ENCODE data around the gene MS4A14.

- TF ChIP-seq NR3C1 (IDR thresholded peaks at IDR 0.05) (no peak), KDM5A (IDR thresholded peaks at IDR 0.05) (no peak), CBX2 (IDR thresholded peaks at IDR 0.05; ENCODE audit: borderline replicate concordance, low read depth) (no peak), ZFP36 (IDR thresholded peaks at IDR 0.05; ENCODE audit: borderline replicate concordance, partially characterized antibody) (no peak), RAD21 (conservative IDR thresholded peaks at IDR 0.05 in 1 of 2, IDR thresholded peaks at IDR 0.05 in 1 of 2) (no peak), JUN (IDR thresholded peaks at IDR 0.05) (no peak), FOSB (CRISPR knock-in tag; IDR thresholded peaks at IDR 0.05) (no peak), ZC3H11A (IDR thresholded peaks at IDR 0.05) (no peak), EP300 (IDR thresholded peaks at IDR 0.05) (no peak), MAX (IDR thresholded peaks at IDR 0.05) (no peak), POLR2A (IDR thresholded peaks at IDR 0.05; ENCODE audit: low read length) (no peak)
- TF ChIP-seq, protein P1, sequence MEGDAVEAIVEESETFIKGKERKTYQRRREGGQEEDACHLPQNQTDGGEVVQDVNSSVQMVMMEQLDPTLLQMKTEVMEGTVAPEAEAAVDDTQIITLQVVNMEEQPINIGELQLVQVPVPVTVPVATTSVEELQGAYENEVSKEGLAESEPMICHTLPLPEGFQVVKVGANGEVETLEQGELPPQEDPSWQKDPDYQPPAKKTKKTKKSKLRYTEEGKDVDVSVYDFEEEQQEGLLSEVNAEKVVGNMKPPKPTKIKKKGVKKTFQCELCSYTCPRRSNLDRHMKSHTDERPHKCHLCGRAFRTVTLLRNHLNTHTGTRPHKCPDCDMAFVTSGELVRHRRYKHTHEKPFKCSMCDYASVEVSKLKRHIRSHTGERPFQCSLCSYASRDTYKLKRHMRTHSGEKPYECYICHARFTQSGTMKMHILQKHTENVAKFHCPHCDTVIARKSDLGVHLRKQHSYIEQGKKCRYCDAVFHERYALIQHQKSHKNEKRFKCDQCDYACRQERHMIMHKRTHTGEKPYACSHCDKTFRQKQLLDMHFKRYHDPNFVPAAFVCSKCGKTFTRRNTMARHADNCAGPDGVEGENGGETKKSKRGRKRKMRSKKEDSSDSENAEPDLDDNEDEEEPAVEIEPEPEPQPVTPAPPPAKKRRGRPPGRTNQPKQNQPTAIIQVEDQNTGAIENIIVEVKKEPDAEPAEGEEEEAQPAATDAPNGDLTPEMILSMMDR (IDR thresholded peaks at IDR 0.05) = no peak
- TF ChIP-seq, protein P2, sequence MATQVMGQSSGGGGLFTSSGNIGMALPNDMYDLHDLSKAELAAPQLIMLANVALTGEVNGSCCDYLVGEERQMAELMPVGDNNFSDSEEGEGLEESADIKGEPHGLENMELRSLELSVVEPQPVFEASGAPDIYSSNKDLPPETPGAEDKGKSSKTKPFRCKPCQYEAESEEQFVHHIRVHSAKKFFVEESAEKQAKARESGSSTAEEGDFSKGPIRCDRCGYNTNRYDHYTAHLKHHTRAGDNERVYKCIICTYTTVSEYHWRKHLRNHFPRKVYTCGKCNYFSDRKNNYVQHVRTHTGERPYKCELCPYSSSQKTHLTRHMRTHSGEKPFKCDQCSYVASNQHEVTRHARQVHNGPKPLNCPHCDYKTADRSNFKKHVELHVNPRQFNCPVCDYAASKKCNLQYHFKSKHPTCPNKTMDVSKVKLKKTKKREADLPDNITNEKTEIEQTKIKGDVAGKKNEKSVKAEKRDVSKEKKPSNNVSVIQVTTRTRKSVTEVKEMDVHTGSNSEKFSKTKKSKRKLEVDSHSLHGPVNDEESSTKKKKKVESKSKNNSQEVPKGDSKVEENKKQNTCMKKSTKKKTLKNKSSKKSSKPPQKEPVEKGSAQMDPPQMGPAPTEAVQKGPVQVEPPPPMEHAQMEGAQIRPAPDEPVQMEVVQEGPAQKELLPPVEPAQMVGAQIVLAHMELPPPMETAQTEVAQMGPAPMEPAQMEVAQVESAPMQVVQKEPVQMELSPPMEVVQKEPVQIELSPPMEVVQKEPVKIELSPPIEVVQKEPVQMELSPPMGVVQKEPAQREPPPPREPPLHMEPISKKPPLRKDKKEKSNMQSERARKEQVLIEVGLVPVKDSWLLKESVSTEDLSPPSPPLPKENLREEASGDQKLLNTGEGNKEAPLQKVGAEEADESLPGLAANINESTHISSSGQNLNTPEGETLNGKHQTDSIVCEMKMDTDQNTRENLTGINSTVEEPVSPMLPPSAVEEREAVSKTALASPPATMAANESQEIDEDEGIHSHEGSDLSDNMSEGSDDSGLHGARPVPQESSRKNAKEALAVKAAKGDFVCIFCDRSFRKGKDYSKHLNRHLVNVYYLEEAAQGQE (IDR thresholded peaks at IDR 0.05) = no peak
These were observed 25.9 kb upstream of the MS4A14 start for GRCh38 chr11:60370252-60370810.

Measured in A549 (cell line).